ENCODE data around the gene ASPDH.

ASPDH gene

DNA sequence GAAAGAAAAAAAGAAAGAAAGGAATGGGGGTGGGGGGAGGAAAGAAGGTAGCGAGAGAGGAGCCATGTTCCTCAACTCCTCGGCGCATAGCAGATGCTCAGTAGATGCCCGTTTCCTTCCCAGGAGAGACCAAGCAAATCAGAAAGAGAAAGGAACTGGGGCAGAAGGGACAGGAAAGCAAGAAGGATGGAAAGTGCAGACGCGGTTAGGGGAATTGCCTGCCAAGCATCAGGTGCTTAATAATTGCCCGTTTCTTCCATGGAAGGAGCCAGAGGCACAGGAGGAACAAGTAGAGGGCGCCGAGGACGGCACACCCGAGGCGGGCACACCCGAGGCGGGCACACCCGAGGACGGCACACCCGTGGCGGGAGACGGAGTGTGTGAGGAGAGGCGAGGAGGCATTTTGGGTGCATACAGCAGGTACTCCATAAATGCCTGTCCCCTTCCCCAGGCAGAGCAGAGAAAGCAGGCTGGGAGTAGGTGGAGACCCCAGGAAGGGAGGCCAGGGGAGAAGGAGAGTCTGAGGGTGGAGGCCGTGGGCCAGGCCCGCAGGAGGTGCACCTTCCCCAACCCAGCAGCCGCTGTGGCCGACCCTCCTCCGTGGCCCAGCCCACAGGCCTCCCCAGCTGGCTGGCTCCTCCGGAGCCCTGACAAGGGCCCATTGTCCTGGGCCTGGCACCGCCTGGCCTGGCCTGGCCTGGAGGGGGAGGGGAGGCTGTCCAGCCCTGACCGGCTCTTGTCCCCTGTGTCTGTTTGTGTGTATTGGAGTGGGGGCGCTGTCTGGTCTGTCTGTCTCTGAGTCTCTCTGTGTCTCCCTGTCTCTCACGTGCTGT, 17.3 kb downstream of the ASPDH start:
- DNase-seq (ENCODE audit: low spot score) = no peak

DNA sequence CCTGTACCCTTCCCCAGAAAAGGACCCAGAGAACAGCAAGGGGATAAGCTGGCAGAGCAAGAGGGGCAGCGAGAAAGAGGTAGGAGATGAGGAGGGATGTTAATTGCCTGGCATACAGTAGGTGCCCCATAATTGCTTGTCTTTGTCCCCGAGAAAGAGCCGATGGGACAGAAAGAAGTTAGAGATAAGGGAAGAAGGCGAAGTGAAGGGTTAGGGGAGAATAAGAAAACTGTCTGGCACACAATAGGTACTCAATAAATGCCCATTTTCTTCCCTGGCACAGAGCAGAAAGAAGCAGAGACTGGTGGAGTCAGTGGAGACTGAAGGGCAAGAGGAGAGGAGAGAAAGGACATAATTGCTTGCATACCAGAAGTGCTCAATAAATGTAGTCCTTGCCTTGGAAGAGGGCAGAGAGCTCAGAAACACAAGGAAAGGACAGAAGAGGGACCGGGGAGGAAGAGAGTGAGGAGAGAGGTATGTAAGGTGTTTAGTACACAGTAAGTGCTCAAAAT, 18.6 kb downstream of the ASPDH start:
- DNase-seq (ENCODE audit: low spot score) = no peak

DNA sequence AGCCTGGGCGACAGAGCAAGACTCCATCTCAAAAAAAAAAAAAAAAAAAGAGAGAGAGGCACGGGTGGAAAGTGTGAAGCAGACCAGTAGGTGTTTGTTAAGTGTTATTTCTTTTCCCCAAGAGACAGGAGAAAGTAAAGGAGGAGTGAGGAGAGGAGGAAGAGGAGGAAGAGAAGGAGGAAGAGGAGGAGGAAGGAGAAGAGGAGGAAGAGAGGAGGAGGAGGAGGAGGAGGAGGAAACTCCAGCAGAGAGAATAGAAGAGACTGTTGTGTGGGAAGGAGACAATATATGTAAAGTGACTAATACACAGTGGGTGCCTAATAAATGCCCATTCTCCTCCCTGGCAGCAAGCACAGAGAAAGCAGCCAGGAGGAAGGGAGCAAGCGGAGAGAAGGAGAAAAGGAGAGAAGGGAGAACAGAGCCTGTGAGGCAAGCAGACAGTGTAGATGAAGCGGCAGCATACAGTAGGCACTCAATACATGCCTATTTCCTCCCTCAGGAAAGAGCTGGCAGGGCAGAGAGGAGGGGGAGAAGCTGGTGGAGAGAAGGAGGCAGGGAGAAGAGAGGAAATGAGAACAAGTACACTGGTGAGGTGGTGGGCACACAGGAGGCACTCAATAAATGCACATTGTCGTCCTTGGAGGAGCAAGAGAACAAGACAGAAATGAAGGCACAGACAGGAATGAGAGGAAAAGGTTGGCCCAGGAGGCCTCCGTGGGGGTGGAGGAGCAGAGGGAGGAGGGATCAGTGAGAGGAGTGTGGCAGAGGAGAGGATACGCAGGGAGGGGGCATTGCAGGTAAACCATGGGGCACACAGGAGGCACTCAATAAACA, 19.3 kb downstream of the ASPDH start:
- DNase-seq (ENCODE audit: low spot score) = no peak

DNA sequence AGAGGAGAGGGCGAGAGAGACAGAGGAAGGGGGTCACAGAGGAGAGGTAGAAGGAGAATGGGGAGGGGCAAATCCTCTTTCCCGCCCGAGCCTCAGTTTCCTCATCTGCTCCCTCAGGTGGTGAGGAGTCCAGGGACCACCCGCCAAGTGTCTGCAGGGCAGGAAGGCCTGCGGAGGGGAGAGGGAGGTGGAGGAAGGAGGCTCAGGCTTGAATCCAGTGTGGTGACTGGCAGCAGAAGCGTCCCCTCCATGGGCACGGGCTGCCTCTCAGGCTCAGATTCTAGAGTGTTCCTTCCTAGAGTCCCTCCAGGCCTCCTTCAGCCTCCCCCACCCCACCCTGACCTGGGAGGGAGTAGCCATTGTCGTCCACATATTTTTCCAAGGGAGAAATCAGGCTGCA, 20.5 kb downstream of the ASPDH start:
- DNase-seq (ENCODE audit: low spot score) = no peak

DNA sequence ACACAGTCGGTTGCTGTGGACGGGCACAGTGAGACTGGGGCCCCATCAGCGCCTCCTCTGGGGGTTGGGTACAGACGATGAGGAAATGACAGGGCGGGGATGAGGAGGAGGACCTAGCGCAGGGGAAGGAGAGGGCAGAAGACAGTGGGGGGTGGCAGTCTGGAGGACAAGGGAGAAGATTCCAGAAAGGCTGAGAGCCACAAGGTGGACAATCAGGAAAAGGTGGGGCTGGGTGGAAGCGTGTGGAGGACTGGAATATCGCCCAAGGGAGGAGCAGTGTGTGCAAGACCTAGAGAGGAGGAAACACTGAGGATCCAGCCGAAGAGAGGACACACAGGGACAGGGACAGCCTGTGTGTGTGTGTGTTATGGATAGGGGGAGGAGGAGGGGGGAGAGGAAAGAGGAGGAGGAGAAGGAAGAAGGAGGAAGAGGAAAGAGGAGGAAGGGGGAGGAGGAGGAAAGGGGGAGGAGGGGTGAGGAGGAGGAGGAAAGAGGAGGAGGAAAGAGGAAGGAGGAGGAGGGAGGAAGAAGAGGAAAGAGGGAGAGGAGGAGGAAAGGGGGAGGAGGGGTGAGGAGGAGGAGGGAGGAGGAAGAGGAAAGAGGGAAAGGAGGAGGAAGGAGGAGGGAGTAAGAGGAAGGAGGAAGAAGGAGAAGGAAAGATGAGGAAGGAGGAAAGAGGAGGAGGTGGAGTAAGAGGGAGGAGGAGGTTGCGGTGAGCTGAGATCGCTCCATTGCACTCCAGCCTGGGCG, 21.2 kb downstream of the ASPDH start:
- DNase-seq (ENCODE audit: low spot score) = no peak

DNA sequence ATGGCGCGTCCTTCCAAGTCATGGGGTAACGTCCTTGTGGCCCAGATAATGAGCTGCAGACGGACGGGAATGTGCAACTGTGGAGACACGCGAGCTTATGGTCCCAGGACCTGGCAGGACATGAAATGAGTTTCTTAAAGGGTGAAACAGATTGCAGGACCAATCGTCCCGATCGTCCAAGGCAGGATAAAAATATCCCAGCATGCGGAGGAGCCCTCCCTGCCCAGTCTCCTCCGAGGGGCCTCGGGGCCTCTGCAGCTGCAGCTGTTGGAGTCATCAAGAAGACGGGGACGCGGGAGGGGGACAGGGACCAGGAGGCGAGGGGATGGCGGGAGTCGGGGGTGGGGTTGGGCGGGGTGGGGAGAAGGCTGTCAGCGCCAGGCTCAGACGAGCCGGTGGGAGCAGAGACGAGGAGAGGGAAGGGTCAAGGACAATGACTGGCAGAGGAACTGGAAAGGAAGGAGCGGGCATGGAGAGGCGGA, 22.7 kb downstream of the ASPDH start:
- DNase-seq (ENCODE audit: low spot score) = no peak

DNA sequence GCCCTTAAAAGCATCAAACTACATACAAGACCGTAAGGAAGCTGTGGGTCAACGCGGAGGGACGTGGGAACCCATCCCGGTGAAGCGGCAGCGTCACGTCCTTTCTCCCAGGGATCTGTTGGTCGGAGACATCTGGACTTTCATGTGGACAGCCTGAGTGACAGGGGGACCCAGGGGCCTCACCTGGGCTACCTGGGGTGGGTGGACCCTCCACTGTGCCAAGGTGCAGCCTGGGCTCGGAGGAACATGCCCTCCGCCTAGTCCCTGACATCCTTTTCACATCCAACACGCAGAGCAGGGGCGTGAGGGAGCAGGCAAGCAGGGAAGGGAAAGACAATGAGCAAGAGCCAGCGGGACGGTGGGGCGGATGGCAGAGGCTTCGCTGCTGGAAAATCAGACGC, 23.3 kb downstream of the ASPDH start:
- no peak for DNase-seq (ENCODE audit: low spot score)

DNA sequence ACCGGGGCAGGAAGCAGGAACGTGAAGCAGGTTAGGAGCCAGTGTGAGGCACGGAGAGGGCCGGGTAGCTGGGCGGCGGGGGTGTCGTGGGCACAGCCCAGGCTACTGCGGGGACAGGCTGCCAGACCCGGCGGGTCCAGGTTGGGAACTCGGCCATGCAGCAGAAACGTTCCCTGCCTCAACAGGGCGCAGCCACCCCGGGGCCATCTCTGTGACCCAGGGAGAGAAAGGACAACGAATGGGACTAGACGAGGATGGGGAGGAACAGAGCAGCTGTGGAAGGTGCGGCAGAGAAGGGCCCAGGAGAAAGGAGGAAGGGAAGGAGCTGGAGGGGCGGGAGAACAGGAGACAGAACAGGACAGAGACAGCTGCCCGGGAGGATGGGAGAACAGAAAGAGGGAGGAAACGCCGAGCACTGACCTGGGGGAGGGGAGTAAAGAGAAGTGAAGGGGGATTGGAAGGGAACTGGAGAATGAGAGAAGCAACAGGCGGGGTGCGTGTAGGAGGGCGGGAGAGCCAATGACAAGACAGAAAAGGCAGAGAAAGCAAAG, 24.2 kb downstream of the ASPDH start:
- no peak for DNase-seq (ENCODE audit: low spot score)

DNA sequence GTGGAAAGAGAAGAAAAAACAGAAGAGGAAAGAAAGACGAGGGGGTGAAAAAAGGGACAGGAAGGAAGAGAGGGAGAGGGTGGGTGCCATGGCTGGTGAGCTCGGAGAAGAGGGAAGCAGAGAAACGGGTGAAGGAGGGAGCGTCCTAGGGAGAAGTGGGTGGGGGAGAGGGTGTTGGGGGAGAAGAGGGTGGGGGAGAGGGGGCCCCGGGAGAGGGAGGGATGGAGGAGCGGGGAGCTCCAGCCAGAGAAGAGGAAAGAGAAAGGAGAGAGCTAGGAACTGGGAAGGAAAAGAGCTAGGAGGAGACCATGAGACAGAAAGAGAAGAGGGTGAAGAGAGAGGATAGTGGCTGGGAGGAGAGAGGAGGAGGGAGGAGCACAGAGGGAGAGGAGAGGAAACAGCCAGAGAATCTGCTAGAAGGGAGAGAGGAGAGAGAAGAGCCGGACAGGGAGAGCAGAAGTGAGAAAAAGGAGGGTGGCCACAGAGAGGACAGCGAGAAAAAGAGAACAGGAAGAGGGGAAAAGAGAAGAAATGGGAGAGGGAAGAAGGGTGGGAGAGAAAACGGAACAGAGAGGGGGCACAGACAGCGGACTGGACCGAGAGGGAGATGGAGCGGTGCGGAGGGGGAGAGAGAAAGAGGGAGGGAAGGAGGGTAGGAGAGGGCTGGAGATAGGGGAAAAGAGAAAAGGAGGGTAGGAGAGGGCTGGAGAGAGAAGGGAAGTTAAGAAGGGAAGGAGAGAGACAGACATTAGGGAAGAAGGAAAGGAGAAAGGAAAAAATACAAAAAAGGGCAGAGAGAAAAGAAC, 25.1 kb downstream of the ASPDH start:
- no peak for DNase-seq (ENCODE audit: low spot score)

DNA sequence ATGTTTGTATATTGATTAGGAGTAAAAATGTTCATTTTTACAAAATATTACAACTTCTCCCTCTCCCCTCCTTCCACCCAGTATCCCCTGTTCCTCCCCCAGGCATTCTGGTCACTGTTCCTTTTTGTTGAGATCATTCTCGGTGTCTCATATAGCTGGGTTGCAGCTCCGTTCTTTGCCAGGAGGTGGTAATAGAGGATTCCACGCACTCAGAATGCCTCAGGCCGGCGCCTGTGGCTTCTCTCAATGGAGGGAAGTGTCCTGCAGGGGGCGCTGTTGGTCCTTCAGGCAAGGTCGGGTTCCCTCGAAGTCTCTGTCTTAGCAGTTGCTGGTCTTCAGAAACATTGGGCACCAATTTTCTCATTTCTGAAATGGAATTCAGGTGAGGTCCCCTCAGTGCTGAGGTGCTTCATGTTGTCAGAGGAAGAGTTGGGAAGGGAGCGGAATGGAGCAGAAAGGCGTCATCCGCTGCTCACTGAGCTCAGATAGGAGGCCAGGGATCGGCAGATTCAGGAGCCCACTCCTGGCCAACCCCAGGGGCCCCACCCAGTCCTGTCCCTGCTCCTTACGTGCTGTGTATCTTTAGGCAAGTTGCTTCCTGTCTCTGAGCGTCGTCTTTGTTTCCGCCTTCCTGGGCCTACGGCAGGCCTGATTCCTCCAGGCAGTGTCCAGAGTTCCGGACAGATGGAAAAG, 26.7 kb downstream of the ASPDH start:
- peak; percentile 91 for DNase-seq (ENCODE audit: low spot score)

DNA sequence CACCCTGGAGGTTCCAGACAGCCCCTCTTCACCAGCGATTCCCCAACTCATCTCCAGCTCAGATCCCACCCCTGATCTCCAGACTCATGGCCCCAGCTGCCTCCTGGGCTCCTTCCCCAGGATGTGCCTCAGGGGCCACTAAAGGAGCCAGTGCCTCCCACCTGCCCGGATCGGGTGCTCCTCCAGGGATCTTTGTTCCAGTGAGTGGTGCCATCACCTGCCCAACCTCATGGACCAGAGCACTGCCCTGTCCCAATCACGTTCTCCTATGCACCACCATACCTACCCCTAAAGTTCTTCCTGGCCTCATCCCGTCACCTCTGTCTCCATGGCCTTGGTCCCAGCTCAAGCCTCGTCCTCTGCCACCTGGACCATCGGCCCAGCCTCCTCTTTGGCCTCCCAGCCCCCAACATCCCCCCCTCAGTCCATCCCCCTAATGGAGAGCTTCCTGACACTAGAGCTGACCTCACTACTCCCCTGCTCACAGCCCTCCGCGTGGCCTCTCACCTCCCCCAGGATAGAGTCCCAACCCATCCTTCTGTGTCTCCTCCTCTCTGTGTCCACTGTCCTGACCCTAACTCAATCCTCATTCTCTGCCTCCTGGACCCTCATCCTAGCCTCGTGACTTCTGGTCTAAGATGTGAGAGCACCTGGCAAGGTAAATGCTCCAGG, 28.3 kb downstream of the ASPDH start:
- DNase-seq (ENCODE audit: low spot score) = no peak

DNA sequence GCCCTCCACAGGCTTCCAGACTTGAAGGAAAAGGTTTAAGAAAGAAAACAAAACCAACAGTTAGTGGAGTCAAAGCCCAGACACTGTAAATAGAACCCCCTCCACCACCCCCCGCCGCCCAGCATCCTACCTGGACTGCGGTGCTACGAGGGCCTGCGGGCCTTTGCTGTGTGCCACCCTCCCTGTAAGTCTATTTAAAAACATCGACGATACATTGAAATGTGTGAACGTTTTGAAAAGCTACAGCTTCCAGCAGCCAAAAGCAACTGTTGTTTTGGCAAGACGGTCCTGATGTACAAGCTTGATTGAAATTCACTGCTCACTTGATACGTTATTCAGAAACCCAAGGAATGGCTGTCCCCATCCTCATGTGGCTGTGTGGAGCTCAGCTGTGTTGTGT, 30.8 kb downstream of the ASPDH start:
- DNase-seq (ENCODE audit: low spot score) = no peak

DNA sequence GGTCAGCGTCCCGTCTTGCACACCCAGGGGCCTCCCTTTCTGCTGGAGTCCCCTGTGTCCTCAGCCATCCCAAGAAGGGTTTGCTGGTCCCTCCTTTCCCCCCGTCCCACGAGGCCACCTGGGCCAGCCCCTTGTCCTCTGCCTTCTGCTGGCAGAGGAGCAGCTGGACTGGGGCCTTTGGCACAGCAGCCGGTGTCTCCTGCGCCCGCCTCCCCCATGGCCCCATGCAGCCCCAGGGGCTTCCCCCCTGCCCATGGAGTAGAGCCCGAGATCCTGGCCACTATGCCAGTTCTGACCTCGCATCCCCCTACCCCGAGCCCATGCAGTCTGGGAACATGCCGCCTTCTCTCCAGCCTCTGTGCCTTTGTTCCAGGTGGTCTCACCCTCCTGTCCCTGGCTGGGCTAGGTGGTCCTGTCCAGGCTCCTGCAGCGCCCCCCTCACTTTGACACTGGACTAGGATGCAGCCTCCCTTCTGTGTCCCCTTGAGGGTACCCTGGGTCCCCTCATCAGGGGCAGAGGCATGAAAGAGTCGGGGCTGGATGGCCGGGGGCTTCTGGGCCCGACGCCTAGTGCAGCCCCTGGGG, 31.4 kb downstream of the ASPDH start:
- no peak for DNase-seq (ENCODE audit: low spot score)

DNA sequence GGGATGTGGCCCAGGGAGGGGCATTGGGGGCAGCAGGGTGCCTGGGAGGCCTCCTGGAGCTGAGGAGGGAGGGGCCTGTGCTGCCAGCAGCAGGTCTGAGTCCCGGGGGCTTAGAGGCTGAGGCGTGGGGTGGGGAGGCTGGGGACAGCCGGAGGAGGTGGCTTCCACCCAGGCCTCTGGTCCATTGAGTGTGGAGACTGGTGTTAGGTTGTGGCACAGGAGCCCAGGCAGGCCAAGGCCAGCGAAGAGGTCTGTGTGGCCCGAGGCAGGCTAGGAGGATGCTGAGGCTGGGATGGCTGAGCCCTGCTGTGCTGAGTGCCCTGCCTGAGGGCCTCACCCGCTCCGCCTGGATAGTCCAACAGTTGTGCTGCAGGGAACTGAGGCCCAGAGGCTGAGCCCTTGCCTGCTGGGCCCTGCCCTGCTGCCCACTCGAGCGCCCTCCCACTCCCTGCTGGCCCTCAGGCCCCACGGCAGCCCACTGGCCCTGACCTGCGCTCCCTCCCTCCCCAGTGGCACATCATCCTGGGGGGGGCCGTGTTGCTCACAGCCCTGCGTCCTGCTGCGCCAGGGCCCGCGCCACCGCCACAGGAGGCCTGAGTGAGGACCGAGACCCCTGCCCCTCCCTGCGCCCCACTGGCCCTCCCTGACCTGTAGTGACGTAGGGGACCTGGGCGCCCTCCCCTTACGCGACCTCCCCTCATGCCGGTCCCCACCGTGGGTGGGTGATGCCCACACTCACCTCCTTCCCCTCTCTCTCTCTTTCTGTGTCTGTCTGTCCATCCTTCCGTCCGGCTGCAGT, 32.2 kb downstream of the ASPDH start:
- no peak for DNase-seq (ENCODE audit: low spot score)

DNA sequence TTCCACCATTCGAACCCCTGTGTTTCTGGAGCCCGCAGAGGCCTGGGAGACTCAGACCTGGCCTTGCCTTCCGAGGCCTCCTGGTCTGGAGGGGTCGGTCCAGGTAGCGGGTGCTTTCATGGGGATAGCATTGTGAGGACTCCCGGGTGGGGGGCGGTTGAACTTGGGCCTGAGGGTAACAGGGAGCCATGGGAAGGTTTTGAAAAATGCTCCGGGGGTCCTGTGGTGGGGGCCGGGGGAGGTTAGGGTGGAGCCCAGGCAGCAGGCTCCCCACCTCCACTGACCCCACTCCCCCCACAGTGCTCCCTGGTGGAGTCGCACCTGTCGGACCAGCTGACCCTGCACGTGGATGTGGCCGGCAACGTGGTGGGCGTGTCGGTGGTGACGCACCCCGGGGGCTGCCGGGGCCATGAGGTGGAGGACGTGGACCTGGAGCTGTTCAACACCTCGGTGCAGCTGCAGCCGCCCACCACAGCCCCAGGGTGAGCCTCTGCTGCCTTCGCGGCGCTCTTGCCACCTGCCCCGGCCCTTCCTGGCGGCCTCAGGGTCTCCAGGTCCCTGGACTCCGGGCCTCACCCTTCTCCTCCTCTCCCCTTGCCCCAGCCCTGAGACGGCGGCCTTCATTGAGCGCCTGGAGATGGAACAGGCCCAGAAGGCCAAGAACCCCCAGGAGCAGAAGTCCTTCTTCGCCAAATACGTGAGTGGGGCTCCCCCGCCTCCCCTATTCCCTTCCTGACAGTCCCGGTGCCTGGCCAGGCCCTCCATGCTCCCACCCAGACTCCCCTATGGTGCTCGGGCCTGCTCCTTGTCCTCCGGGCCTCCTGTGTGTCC, 33.2 kb downstream of the ASPDH start:
- no peak for DNase-seq (ENCODE audit: low spot score)

DNA sequence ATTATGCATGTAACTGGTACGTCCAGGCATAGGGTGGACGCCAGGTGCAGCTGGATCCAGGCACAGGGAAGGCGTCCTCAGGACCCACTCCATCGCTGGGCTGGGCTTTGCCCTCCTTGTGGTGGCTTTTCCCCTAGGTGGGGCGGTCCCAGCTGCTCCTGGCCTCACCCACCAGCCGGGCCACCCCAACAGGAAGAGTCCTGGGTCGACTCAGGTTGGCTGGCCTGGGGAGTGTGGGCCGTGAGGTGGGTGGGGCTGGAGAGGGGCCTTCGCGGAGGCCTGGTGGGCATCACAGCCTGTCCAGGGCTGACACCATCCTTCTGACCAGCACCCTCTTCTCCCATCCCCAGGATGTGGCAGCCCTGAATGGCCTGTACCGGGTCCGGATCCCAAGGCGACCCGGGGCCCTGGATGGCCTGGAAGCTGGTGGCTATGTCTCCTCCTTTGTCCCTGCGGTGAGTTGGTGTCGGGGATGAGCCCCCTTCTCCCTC, 33.9 kb downstream of the ASPDH start:
- no peak for DNase-seq (ENCODE audit: low spot score)

DNA sequence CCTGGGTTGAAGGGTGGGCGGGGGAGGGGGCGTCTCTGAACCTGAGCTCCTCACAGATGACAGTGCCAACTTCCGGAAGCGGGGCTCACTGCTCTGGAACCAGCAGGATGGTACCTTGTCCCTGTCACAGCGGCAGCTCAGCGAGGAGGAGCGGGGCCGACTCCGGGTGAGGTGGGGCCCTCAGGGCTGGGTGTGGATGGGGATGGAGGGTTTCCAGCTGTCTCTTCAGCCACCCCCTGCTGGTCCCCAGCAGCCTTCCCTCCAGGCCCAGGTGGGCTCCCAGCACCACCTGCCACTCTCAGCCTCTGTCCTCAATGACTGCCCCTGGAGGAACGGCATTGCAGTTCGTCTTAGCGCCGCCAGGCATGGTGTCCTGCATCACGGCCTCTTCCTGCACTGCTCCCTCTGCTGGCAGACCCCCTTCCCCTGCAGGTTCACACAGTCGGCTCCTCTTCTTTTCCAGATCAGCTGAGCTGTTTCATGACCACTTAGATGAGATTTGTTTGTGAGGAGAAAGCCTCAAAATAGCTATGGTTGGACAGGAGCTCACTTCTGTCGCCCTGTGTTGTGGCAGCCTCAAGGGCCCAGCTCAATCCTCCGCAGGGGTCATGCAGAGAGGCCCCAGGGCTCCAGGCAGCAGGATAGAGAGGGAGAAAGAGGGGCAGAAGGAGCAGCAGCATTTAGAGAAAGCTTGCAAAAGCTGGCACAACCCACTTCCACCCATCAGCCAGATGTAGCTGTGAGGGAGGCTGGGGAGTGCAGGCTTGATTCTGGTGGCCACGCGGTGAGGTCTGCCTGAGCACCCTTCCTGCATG, 34.6 kb downstream of the ASPDH start:
- peak; percentile 41 for DNase-seq (ENCODE audit: low spot score)
